Esophagus squamous epithelium (tissue), 5 donors: ENCODE measurements around the gene EXOC3L1. TPM values are rescaled to one million over a fixed set of nuclear protein-coding genes. Genes with fewer than 3 reads are reported as not detected.
A peak's percentile ranks its signal among the peaks of the same experiment; 100 is the strongest.

Source experiments
- DNase-seq: peaks from one replicate; lab custom pipeline; 2025; lab: John Stamatoyannopoulos, UW
- H3K27ac ChIP-seq, 4 donors: fragments of 200-600 bp; sonication (generic); one replicate each; pipeline ENCODE4 v1.5.1; 2016 to 2019; ENCODE audit warnings: mild to moderate bottlenecking in 1 of 4
- H3K27me3 ChIP-seq, 4 donors: fragments of 200-600 bp; sonication (generic); 1 replicate in 3 of 4; 2 replicates in 1 of 4; pipeline versions ENCODE4 v1.5.1 to v1.6.0; 2017 to 2021; ENCODE audit warnings: antibody characterized with exemption in 1 of 4
- H3K36me3 ChIP-seq, 3 donors: fragments of 200-600 bp; sonication (generic); one replicate each; pipeline ENCODE4 v1.5.1; 2016 to 2019
- H3K4me1 ChIP-seq, 3 donors: fragments of 200-600 bp; sonication (generic); one replicate each; pipeline ENCODE4 v1.5.1; 2017 to 2019
- H3K4me3 ChIP-seq, 4 donors: fragments of 200-600 bp; sonication (generic); 1 replicate in 3 of 4; 2 replicates in 1 of 4; pipeline ENCODE4 v1.5.1; 2016 to 2019; ENCODE audit warnings: mild to moderate bottlenecking in 2 of 4, moderate library complexity in 1 of 4
- H3K9me3 ChIP-seq, 3 donors: fragments of 200-600 bp; sonication (generic); one replicate each; pipeline ENCODE4 v1.5.1; 2016 to 2019
- CTCF ChIP-seq, 6 experiments: fragments of 450-650 bp in 4 of 6; fragments of 200-600 bp in 2 of 6; sonication (generic) in 2 of 6; IDR thresholded peaks; one replicate each; pipeline ENCODE4 v1.5.1; 2016 to 2019; ENCODE audit warnings: antibody characterized with exemption in 6 of 6, mild to moderate bottlenecking in 4 of 6, moderate library complexity in 4 of 6
- POLR2A ChIP-seq, 4 donors: fragments of 450-650 bp; IDR thresholded peaks; one replicate each; pipeline ENCODE4 v1.6.1; 2017; ENCODE audit warnings: antibody characterized with exemption in 4 of 4, mild to moderate bottlenecking in 4 of 4, moderate library complexity in 3 of 4
- WGBS, 2 donors: methylation state at CpG; one replicate each; pipeline ENCODE4 v1.1.5; 2018; 5-methylcytosine and 5-hydroxymethylcytosine counted together
- intact Hi-C: fragments of 100-400 bp; cut with DNase I; formaldehyde crosslinking; loops from one replicate; pipeline ENCODE4 v1.15.0; 2022
- total RNA-seq, 4 donors: library from RNA; depleted of rRNA; stranded (reverse); fragments of >200 nt; gene quantifications; one replicate each; pipeline ENCODE4 v1.1.0, GENCODE V29; 2016
- donor health status: DM: yes; HTN: yes; CAD: no.

EXOC3L1 gene
- total RNA-seq, 4 donors from 2014 or later, result 1.1 to 2.3 (median 1.4) TPM

- Histone ChIP-seq H3K27me3 (no peaks in the 10 kb centered on the region), H3K9me3 (no peaks in the 10 kb centered on the region), H3K36me3 (no peaks in the 10 kb centered on the region), H3K4me1 (peaks cover 0 to 19% (median 6%) of the 10 kb centered on the region in 3 donors), H3K4me3 (no peak overlapping the region), H3K27ac (peak overlapping the region in 3 of 4 donors; percentile 22 to 48 (median 39))
- 63 to 70% methylated on average over 18 of the region's 18 CpGs for WGBS, 2 donors
- no peak for TF ChIP-seq POLR2A (IDR thresholded peaks at IDR 0.05)
- intact Hi-C loops, result no loop called here
- DNase-seq, result no peak
Measured at GRCh38 chr16:67216612-67217490, 26.9 kb upstream of the EXOC3L1 start.

- Histone ChIP-seq H3K27me3 (no peaks in the 10 kb centered on the region), H3K4me1 (peaks cover 0 to 19% (median 6%) of the 10 kb centered on the region in 3 donors), H3K4me3 (no peak overlapping the region), H3K36me3 (no peaks in the 10 kb centered on the region), H3K9me3 (no peaks in the 10 kb centered on the region), H3K27ac (no peak overlapping the region)
- TF ChIP-seq CTCF (IDR thresholded peaks at IDR 0.05) (no peak), POLR2A (IDR thresholded peaks at IDR 0.05) (no peak)
- no peak for DNase-seq
- 47 to 76% methylated on average over 4 to 5 of the region's 5 CpGs for WGBS, 2 donors
- intact Hi-C loops, result no loop called here
Measured at GRCh38 chr16:67215706-67216105, 25.8 kb upstream of the EXOC3L1 start.

- H3K9me3 ChIP-seq, result no peaks in the 10 kb centered on the region
- no peaks in the 10 kb centered on the region for H3K36me3 ChIP-seq
- no peak for TF ChIP-seq POLR2A (IDR thresholded peaks at IDR 0.05)
- no peak for TF ChIP-seq CTCF (IDR thresholded peaks at IDR 0.05)
- no peak overlapping the region for H3K4me3 ChIP-seq
- H3K27ac ChIP-seq, result no peak overlapping the region
- 77 to 79% methylated on average over 6 of the region's 8 CpGs for WGBS, 2 donors
- DNase-seq, result no peak
- peaks cover 0 to 19% (median 6%) of the 10 kb centered on the region in 3 donors for H3K4me1 ChIP-seq
- intact Hi-C loops, result no loop called here
- no peaks in the 10 kb centered on the region for H3K27me3 ChIP-seq
Measured at GRCh38 chr16:67213197-67214019, 23.5 kb upstream of the EXOC3L1 start.

- no peaks in the 10 kb centered on the region for H3K9me3 ChIP-seq
- no peak overlapping the region for H3K4me3 ChIP-seq
- no peaks in the 10 kb centered on the region for H3K36me3 ChIP-seq
- TF ChIP-seq POLR2A (IDR thresholded peaks at IDR 0.05) (no peak), CTCF (IDR thresholded peaks at IDR 0.05) (no peak)
- no peak overlapping the region for H3K27ac ChIP-seq
- H3K27me3 ChIP-seq, result no peaks in the 10 kb centered on the region
- H3K4me1 ChIP-seq, result peaks cover 0 to 23% (median 6%) of the 10 kb centered on the region in 3 donors
- DNase-seq, result no peak
- intact Hi-C loops, result no loop called here
Measured at GRCh38 chr16:67212766-67213165, 22.8 kb upstream of the EXOC3L1 start.

GRCh38 chr16:67211674-67212073 lies 21.7 kb upstream of the EXOC3L1 start:
- WGBS, 2 donors, result 61 to 74% methylated on average over 4 to 5 of the region's 7 CpGs
- TF ChIP-seq POLR2A (IDR thresholded peaks at IDR 0.05) (no peak), CTCF (IDR thresholded peaks at IDR 0.05) (no peak)
- Histone ChIP-seq H3K4me3 (no peak overlapping the region), H3K27ac (no peak overlapping the region), H3K36me3 (no peaks in the 10 kb centered on the region), H3K9me3 (no peaks in the 10 kb centered on the region), H3K27me3 (no peaks in the 10 kb centered on the region), H3K4me1 (peaks cover 0 to 24% (median 6%) of the 10 kb centered on the region in 3 donors)
- intact Hi-C loops, result no loop called here
- DNase-seq, result no peak
